ENCODE results near the gene CAMK2D.
"Not testable (repeated sequence)": the region's sequence is repeated elsewhere in the genome, so short reads cannot be mapped to it uniquely, and the experiment has no call there.

CAMK2D gene

DNA sequence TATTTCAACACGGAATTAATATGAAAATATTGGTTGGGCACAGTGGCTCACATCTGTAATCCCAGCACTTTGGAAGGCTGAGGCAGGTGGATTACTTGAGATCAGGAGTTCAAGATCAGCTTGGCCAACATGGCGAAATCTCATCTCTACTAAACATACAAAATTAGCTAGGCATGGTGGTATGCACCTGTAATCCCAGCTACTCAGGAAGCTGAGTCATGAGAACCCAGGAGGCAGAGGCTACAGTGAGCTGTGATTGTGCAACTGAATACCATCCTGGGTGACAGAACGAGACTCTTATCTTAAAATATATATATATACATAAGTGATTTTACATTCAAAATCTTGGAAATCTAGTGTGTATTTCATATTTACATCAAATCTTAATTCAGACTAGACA is 58.9 kb downstream of the CAMK2D start:
- H3K4me3 ChIP-seq (ENCODE audit: low read length); H3K56ac ChIP-seq (ENCODE audit: low read length); H3K27ac ChIP-seq (ENCODE audit: low read depth, low read length); H3K4me2 ChIP-seq (ENCODE audit: low read length); H3K4me1 ChIP-seq (ENCODE audit: control insufficient read depth, low read depth, low read length); H3K23ac ChIP-seq (ENCODE audit: low read length); H3K36me3 ChIP-seq (ENCODE audit: control insufficient read depth, insufficient read depth, low read length); H4K8ac ChIP-seq (ENCODE audit: low read depth, low read length); H3K27me3 ChIP-seq (ENCODE audit: insufficient read depth, low read length, poor library complexity); H2BK15ac ChIP-seq (replicated peaks; ENCODE audit: low read depth); H3K79me1 ChIP-seq (ENCODE audit: low read length); H3K4ac ChIP-seq (ENCODE audit: low read depth, low read length); H3K18ac ChIP-seq (ENCODE audit: low read length); H2BK5ac ChIP-seq (ENCODE audit: low read length); H3K9ac ChIP-seq (ENCODE audit: low read length); H4K5ac ChIP-seq (ENCODE audit: low read length); H3K79me2 ChIP-seq (ENCODE audit: control insufficient read depth, insufficient read depth, low read length); H2AK5ac ChIP-seq (ENCODE audit: low read length); H2BK120ac ChIP-seq (ENCODE audit: low read depth, low read length): not testable (repeated sequence)
- WGBS (ENCODE audit: extremely low coverage, insufficient coverage, low lambda C conversion rate), result no CpG with 5 or more reads among the region's 3 CpGs
- DNase-seq, result peak; percentile 17

DNA sequence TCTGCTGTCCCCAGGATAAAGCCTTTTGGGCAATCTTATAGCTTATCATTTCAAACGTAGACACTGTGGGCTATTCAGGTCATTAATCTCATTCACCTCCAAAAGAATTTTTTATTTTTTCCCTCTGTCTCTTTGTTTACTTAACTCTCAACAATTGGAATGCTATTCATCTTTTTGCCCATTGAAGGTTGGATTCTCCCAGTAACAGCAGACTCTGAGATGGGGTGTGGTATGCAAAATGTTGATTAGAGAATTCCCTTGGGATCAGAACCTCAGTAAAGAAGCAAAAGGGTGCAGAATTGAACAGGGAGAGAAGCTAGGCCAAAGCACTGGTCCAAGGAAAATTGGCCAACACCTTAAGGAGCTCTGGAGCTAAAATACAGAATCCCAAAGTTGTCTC is 60.4 kb downstream of the CAMK2D start:
- Histone ChIP-seq H4K8ac (ENCODE audit: low read depth, low read length) (no peak overlapping the region), H3K36me3 (ENCODE audit: control insufficient read depth, insufficient read depth, low read length) (no peaks in the 10 kb centered on the region), H3K9ac (ENCODE audit: low read length) (no peak overlapping the region), H3K4me2 (ENCODE audit: low read length) (no peak overlapping the region), H2AK5ac (ENCODE audit: low read length) (no peak overlapping the region), H3K4me3 (ENCODE audit: low read length) (no peak overlapping the region), H3K79me2 (ENCODE audit: control insufficient read depth, insufficient read depth, low read length) (no peaks in the 10 kb centered on the region), H3K27me3 (ENCODE audit: insufficient read depth, low read length, poor library complexity) (no peaks in the 10 kb centered on the region), H3K79me1 (ENCODE audit: low read length) (no peaks in the 10 kb centered on the region), H3K56ac (ENCODE audit: low read length) (no peak overlapping the region), H3K18ac (ENCODE audit: low read length) (no peak overlapping the region), H3K4ac (ENCODE audit: low read depth, low read length) (no peak overlapping the region), H3K23ac (ENCODE audit: low read length) (no peak overlapping the region), H4K5ac (ENCODE audit: low read length) (no peak overlapping the region), H2BK15ac (replicated peaks; ENCODE audit: low read depth) (no peak overlapping the region), H3K4me1 (ENCODE audit: control insufficient read depth, low read depth, low read length) (no peaks in the 10 kb centered on the region), H2BK120ac (ENCODE audit: low read depth, low read length) (no peak overlapping the region), H2BK5ac (ENCODE audit: low read length) (no peak overlapping the region), H3K27ac (ENCODE audit: low read depth, low read length) (no peak overlapping the region)
- peak; percentile 18 for DNase-seq
- WGBS (ENCODE audit: extremely low coverage, insufficient coverage, low lambda C conversion rate), result no CpG with 5 or more reads among the region's 1 CpG

DNA sequence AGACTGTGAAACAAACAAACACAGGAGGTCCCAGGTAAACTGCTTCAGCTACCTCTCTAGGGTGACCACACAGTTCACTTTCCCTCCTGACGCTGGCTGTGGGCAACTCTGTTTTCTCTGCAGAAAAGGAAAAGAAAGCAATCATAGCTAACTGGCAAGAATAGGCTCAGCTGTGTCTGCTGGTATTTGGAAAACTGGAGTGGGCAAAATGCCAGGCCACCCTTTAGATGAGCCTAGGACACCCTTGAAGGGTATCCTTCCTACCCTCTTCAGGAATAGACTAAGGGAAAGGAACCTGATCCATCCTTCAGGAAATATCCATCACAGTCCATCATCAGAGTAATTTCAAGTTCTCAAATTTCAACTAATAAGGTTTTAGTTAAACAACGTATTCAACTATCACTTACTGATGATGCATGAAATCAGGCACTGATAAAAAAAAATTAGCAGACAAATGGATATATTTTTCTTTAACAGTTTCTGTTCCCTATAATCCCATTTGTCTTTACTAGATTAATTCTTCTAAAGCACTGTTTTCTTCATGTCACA is 60.9 kb downstream of the CAMK2D start:
- Histone ChIP-seq H4K8ac (ENCODE audit: low read depth, low read length) (no peak overlapping the region), H3K4me3 (ENCODE audit: low read length) (no peak overlapping the region), H3K18ac (ENCODE audit: low read length) (no peak overlapping the region), H3K4me1 (ENCODE audit: control insufficient read depth, low read depth, low read length) (peaks cover 3% of the 10 kb centered on the region), H3K79me2 (ENCODE audit: control insufficient read depth, insufficient read depth, low read length) (no peaks in the 10 kb centered on the region), H2AK5ac (ENCODE audit: low read length) (no peak overlapping the region), H2BK120ac (ENCODE audit: low read depth, low read length) (no peak overlapping the region), H3K27me3 (ENCODE audit: insufficient read depth, low read length, poor library complexity) (no peaks in the 10 kb centered on the region), H3K36me3 (ENCODE audit: control insufficient read depth, insufficient read depth, low read length) (no peaks in the 10 kb centered on the region), H3K79me1 (ENCODE audit: low read length) (no peaks in the 10 kb centered on the region), H3K9ac (ENCODE audit: low read length) (no peak overlapping the region), H3K23ac (ENCODE audit: low read length) (no peak overlapping the region), H3K4me2 (ENCODE audit: low read length) (no peak overlapping the region), H2BK5ac (ENCODE audit: low read length) (no peak overlapping the region), H2BK15ac (replicated peaks; ENCODE audit: low read depth) (no peak overlapping the region), H3K56ac (ENCODE audit: low read length) (no peak overlapping the region), H3K27ac (ENCODE audit: low read depth, low read length) (no peak overlapping the region), H4K5ac (ENCODE audit: low read length) (no peak overlapping the region), H3K4ac (ENCODE audit: low read depth, low read length) (no peak overlapping the region)
- no peak for DNase-seq
- WGBS (ENCODE audit: extremely low coverage, insufficient coverage, low lambda C conversion rate), result no CpG with 5 or more reads among the region's 2 CpGs

DNA sequence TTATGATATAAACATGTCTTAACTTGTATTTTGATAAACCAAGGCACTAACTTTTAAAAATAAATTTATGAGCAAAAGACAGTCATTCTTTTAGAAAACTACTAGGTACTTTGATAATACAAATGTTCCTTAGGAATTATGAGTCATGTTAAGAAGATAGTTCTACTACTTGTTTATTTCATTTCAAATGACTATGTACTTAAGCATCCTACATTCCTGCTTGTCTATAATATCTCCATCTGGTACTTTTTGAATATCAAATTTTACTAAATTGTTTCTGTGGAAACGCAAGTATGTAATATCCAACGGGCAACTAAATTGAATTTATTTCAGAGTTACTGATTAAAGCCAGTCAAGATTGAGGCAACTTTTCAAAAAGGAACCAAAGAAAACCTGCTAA is 61.8 kb downstream of the CAMK2D start:
- Histone ChIP-seq H3K4ac (ENCODE audit: low read depth, low read length) (no peak overlapping the region), H3K56ac (ENCODE audit: low read length) (no peak overlapping the region), H3K27ac (ENCODE audit: low read depth, low read length) (no peak overlapping the region), H3K79me1 (ENCODE audit: low read length) (no peaks in the 10 kb centered on the region), H2BK120ac (ENCODE audit: low read depth, low read length) (no peak overlapping the region), H2AK5ac (ENCODE audit: low read length) (no peak overlapping the region), H3K23ac (ENCODE audit: low read length) (no peak overlapping the region), H3K79me2 (ENCODE audit: control insufficient read depth, insufficient read depth, low read length) (no peaks in the 10 kb centered on the region), H3K4me1 (ENCODE audit: control insufficient read depth, low read depth, low read length) (peaks cover 4% of the 10 kb centered on the region), H2BK5ac (ENCODE audit: low read length) (no peak overlapping the region), H4K8ac (ENCODE audit: low read depth, low read length) (no peak overlapping the region), H3K18ac (ENCODE audit: low read length) (no peak overlapping the region), H3K9ac (ENCODE audit: low read length) (no peak overlapping the region), H3K27me3 (ENCODE audit: insufficient read depth, low read length, poor library complexity) (no peaks in the 10 kb centered on the region), H3K4me2 (ENCODE audit: low read length) (no peak overlapping the region), H3K4me3 (ENCODE audit: low read length) (no peak overlapping the region), H4K5ac (ENCODE audit: low read length) (no peak overlapping the region), H2BK15ac (replicated peaks; ENCODE audit: low read depth) (no peak overlapping the region), H3K36me3 (ENCODE audit: control insufficient read depth, insufficient read depth, low read length) (no peaks in the 10 kb centered on the region)
- no CpG with 5 or more reads among the region's 2 CpGs for WGBS (ENCODE audit: extremely low coverage, insufficient coverage, low lambda C conversion rate)
- DNase-seq, result no peak

DNA sequence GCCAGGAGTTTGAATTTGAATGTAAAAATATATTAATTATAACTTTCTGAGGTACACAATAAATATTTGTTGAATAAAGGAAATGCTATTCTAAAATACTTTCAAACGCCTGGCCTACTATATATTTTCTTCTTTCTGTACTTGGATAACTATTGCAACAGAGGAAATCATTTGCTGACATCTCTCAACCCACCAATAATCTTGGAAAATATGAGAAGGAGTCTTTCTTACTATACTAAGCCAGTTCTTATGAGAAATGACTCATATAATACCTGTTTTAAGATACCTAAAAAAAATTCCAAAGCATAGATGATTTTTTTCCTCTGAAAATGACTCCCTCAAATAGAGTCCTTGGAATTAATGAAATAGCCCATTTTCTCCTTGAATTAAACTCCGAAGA is 64.1 kb downstream of the CAMK2D start:
- H2AK5ac ChIP-seq (ENCODE audit: low read length), result no peak overlapping the region
- H3K56ac ChIP-seq (ENCODE audit: low read length), result no peak overlapping the region
- H3K27ac ChIP-seq (ENCODE audit: low read depth, low read length), result no peak overlapping the region

More for the DNA sequence above, 64.1 kb downstream of the CAMK2D start:
- H3K27me3 ChIP-seq (ENCODE audit: insufficient read depth, low read length, poor library complexity), result no peaks in the 10 kb centered on the region
- no peaks in the 10 kb centered on the region for H3K79me2 ChIP-seq (ENCODE audit: control insufficient read depth, insufficient read depth, low read length)
- no peak for DNase-seq
- H3K23ac ChIP-seq (ENCODE audit: low read length), result no peak overlapping the region
- H3K9ac ChIP-seq (ENCODE audit: low read length), result no peak overlapping the region
- peaks cover 7% of the 10 kb centered on the region for H3K4me1 ChIP-seq (ENCODE audit: control insufficient read depth, low read depth, low read length)
- no peak overlapping the region for H3K4me2 ChIP-seq (ENCODE audit: low read length)
- no peaks in the 10 kb centered on the region for H3K79me1 ChIP-seq (ENCODE audit: low read length)
- WGBS (ENCODE audit: extremely low coverage, insufficient coverage, low lambda C conversion rate), result no CpG with 5 or more reads among the region's 2 CpGs
- H2BK120ac ChIP-seq (ENCODE audit: low read depth, low read length), result no peak overlapping the region
- H4K8ac ChIP-seq (ENCODE audit: low read depth, low read length), result no peak overlapping the region
- H2BK15ac ChIP-seq (replicated peaks; ENCODE audit: low read depth), result no peak overlapping the region
- H3K18ac ChIP-seq (ENCODE audit: low read length), result no peak overlapping the region
- H3K4ac ChIP-seq (ENCODE audit: low read depth, low read length), result no peak overlapping the region
- no peak overlapping the region for H3K4me3 ChIP-seq (ENCODE audit: low read length)
- H2BK5ac ChIP-seq (ENCODE audit: low read length), result no peak overlapping the region
- H3K36me3 ChIP-seq (ENCODE audit: control insufficient read depth, insufficient read depth, low read length), result no peaks in the 10 kb centered on the region
- no peak overlapping the region for H4K5ac ChIP-seq (ENCODE audit: low read length)

Measured in mesendoderm (in vitro differentiated cells).